Mucosa of rectum (tissue), 2 donors: ENCODE measurements around the gene SLC1A3.
A peak's percentile ranks its signal among the peaks of the same experiment; 100 is the strongest.

ENCODE experiments used
- H3K27ac ChIP-seq, 2 donors: one replicate each; pipeline ENCODE4 v1.7.0; 2013; ENCODE audit warnings: inconsistent platforms in 2 of 2, low read depth in 2 of 2, low read length in 2 of 2
- H3K27me3 ChIP-seq, 2 donors: one replicate each; pipeline ENCODE4 v1.7.0; 2013; ENCODE audit warnings: low read length in 2 of 2; ENCODE audit not compliant: control insufficient read depth in 2 of 2, insufficient read depth in 2 of 2
- H3K36me3 ChIP-seq, 2 donors: one replicate each; pipeline ENCODE4 v1.7.0; 2013; ENCODE audit warnings: low read length in 2 of 2; ENCODE audit not compliant: control insufficient read depth in 2 of 2, insufficient read depth in 2 of 2
- H3K4me1 ChIP-seq, 2 donors: one replicate each; pipeline ENCODE4 v1.7.0; 2013; ENCODE audit warnings: low read length in 2 of 2, mild to moderate bottlenecking in 1 of 2; ENCODE audit not compliant: control insufficient read depth in 2 of 2, insufficient read depth in 2 of 2
- H3K4me3 ChIP-seq, 2 donors: one replicate each; pipeline ENCODE4 v1.7.0; 2013; ENCODE audit warnings: low read length in 2 of 2
- H3K9ac ChIP-seq, 2 donors: one replicate each; pipeline ENCODE4 v1.7.0; 2013; ENCODE audit warnings: low read length in 2 of 2, low read depth in 1 of 2, mild to moderate bottlenecking in 1 of 2
- H3K9me3 ChIP-seq, 2 donors: one replicate each; pipeline ENCODE4 v1.7.0; 2013; ENCODE audit warnings: low read length in 2 of 2; ENCODE audit not compliant: control insufficient read depth in 2 of 2
- donor health status: healthy.
- donor health status: Normal muscosa, but diverticular disease.

The SLC1A3 gene

GRCh38 chr5:36692791-36693763 is 86.7 kb downstream of the SLC1A3 start:
- Histone ChIP-seq H3K4me3 (peak overlapping the region in 1 of 2 donors; percentile 20), H3K27me3 (peaks cover 0 to 4% of the 10 kb centered on the region in 2 donors), H3K9me3 (no peaks in the 10 kb centered on the region), H3K36me3 (no peaks in the 10 kb centered on the region), H3K9ac (no peak overlapping the region), H3K27ac (no peak overlapping the region), H3K4me1 (peaks cover 3 to 5% of the 10 kb centered on the region in 2 donors)

GRCh38 chr5:36694351-36694750 is 87.9 kb downstream of the SLC1A3 start:
- H3K36me3 ChIP-seq: no peaks in the 10 kb centered on the region
- peaks cover 3 to 5% of the 10 kb centered on the region in 2 donors for H3K4me1 ChIP-seq
- peaks cover 0 to 2% of the 10 kb centered on the region in 2 donors for H3K27me3 ChIP-seq
- no peak overlapping the region for H3K9ac ChIP-seq
- H3K27ac ChIP-seq: no peak overlapping the region
- H3K9me3 ChIP-seq: no peaks in the 10 kb centered on the region
- no peak overlapping the region for H3K4me3 ChIP-seq

- peaks cover under 1 to 4% of the 10 kb centered on the region in 2 donors for H3K27me3 ChIP-seq
- H3K36me3 ChIP-seq: no peaks in the 10 kb centered on the region
- no peak overlapping the region for H3K4me3 ChIP-seq
- H3K9me3 ChIP-seq: no peaks in the 10 kb centered on the region
- no peak overlapping the region for H3K9ac ChIP-seq
- H3K4me1 ChIP-seq: no peaks in the 10 kb centered on the region
- H3K27ac ChIP-seq: no peak overlapping the region
These were observed 89.8 kb downstream of the SLC1A3 start for GRCh38 chr5:36696059-36696673.

GRCh38 chr5:36698031-36698430 is 91.6 kb downstream of the SLC1A3 start:
- Histone ChIP-seq H3K27ac (no peak overlapping the region), H3K27me3 (peaks cover 4 to 7% of the 10 kb centered on the region in 2 donors), H3K36me3 (no peaks in the 10 kb centered on the region), H3K4me1 (no peaks in the 10 kb centered on the region), H3K9ac (no peak overlapping the region), H3K9me3 (no peaks in the 10 kb centered on the region), H3K4me3 (no peak overlapping the region)

- Histone ChIP-seq H3K9me3 (no peaks in the 10 kb centered on the region), H3K4me3 (no peak overlapping the region), H3K27me3 (peaks cover 4 to 5% of the 10 kb centered on the region in 2 donors), H3K4me1 (no peaks in the 10 kb centered on the region), H3K36me3 (no peaks in the 10 kb centered on the region), H3K27ac (no peak overlapping the region), H3K9ac (no peak overlapping the region)
These were observed 94.8 kb downstream of the SLC1A3 start for GRCh38 chr5:36701085-36701698.

GRCh38 chr5:36703245-36703860 is 96.9 kb downstream of the SLC1A3 start:
- peaks cover 4 to 5% of the 10 kb centered on the region in 2 donors for H3K27me3 ChIP-seq
- H3K9ac ChIP-seq: no peak overlapping the region
- H3K9me3 ChIP-seq: no peaks in the 10 kb centered on the region
- no peak overlapping the region for H3K4me3 ChIP-seq
- H3K36me3 ChIP-seq: no peaks in the 10 kb centered on the region
- no peaks in the 10 kb centered on the region for H3K4me1 ChIP-seq
- H3K27ac ChIP-seq: no peak overlapping the region

- Histone ChIP-seq H3K4me1 (no peaks in the 10 kb centered on the region), H3K27ac (no peak overlapping the region), H3K36me3 (no peaks in the 10 kb centered on the region), H3K9me3 (no peaks in the 10 kb centered on the region), H3K9ac (no peak overlapping the region), H3K4me3 (no peak overlapping the region), H3K27me3 (peaks cover 4 to 5% of the 10 kb centered on the region in 2 donors)
These were observed 97.7 kb downstream of the SLC1A3 start for GRCh38 chr5:36704131-36704530.

GRCh38 chr5:36705055-36705454 is 98.6 kb downstream of the SLC1A3 start:
- Histone ChIP-seq H3K27me3 (peaks cover 4 to 5% of the 10 kb centered on the region in 2 donors), H3K27ac (no peak overlapping the region)

GRCh38 chr5:36706662-36707061 is 100.3 kb downstream of the SLC1A3 start:
- no peak overlapping the region for H3K4me3 ChIP-seq
- H3K9me3 ChIP-seq: no peaks in the 10 kb centered on the region
- no peaks in the 10 kb centered on the region for H3K27me3 ChIP-seq
- H3K27ac ChIP-seq: no peak overlapping the region
- H3K9ac ChIP-seq: no peak overlapping the region
- H3K36me3 ChIP-seq: no peaks in the 10 kb centered on the region
- H3K4me1 ChIP-seq: no peaks in the 10 kb centered on the region

More at GRCh38 chr5:36705055-36705454, 98.6 kb downstream of the SLC1A3 start:
- Histone ChIP-seq H3K36me3 (no peaks in the 10 kb centered on the region), H3K9me3 (no peaks in the 10 kb centered on the region), H3K4me3 (no peak overlapping the region), H3K9ac (no peak overlapping the region), H3K4me1 (no peaks in the 10 kb centered on the region)
